HK-2 (cell line): Measurements from ENCODE around the gene ATP6V0C.
"Not testable (repeated sequence)": the region's sequence is repeated elsewhere in the genome, so short reads cannot be mapped to it uniquely, and the experiment has no call there.

Source experiments
- DNase-seq: peaks from one replicate; pipeline ENCODE4 v3.0.0-alpha.2; 2018; ENCODE audit not compliant: unreplicated experiment

ATP6V0C gene

GRCh38 chr16:2474877-2475412 lies 38.8 kb upstream of the ATP6V0C start, which contains the start of gene TBC1D24:
Gene TBC1D24, plus strand, starts transcription at chr16:2475127. Its CDS starts 21,022 bp downstream, at chr16:2496149.
- DNase-seq = peak; percentile 76

DNA sequence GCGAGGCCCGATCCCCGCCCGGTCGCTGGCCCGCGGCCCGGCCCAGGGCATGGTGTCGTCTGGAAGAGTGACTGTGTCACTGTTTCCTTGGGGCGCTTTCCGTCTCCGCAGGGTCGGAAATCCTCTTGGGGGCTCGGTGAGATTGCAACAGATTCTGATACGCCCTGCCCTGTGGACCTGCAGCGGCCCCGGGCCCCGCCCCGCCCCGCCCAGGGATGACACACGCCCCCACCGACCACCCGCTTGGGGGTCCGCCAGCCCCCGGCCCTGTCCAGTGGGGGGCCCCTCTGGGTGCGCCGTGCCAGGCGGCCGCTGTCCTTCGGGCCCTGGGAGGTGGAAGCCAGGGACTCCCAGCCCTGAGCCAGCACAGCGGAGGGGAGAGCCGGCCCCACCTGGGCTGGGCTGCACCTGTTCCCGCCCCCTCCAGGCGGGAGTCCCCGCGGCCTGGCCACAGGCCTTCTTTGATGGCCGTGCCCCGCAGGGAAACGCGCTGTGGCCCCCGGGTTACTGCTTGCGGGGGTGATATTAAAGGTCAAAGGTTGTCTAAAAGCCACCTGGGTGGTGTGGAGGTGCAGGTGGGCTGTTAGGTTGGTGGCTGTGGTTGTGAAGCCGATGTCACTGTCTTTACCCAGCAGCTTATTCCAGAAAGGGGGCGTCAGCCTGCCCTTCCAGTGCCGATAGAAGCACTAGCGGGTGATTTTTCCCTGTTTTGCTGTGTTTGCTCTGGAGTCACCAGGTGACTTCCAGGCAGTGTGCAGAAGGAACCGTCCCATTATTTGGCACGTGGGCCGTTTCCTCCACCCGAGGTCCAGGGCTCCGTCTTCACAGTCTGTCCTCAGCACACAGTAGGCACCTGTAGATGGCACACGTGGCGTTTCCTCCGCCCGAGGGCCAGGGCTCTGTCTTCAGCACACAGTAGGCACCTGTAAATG lies 38.1 kb upstream of the ATP6V0C start:
- no peak for DNase-seq

DNA sequence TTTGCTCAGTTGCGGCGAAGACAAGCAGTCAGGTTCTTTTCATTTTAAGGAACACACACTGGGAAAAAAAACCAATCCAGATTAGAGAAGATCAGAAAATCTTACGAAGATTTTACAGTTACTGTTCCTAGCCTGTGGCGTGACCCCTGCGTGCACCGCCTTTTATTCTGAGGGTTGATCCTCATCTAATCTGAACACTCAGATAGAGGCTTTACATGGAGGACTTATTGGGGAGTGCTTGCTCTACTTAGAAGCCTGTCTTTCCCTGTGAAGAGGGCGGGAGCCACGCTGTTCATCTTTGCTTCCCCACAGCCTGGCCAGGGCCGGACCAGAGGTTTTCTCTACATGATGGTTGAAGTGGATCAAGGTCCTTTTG lies 37.4 kb upstream of the ATP6V0C start:
- DNase-seq = no peak

GRCh38 chr16:2476741-2477140 lies 37.0 kb upstream of the ATP6V0C start:
- no peak for DNase-seq

- DNase-seq = no peak
These were observed 36.4 kb upstream of the ATP6V0C start for GRCh38 chr16:2477327-2477726.

- no peak for DNase-seq
These were observed 35.5 kb upstream of the ATP6V0C start for GRCh38 chr16:2478279-2478678.

DNA sequence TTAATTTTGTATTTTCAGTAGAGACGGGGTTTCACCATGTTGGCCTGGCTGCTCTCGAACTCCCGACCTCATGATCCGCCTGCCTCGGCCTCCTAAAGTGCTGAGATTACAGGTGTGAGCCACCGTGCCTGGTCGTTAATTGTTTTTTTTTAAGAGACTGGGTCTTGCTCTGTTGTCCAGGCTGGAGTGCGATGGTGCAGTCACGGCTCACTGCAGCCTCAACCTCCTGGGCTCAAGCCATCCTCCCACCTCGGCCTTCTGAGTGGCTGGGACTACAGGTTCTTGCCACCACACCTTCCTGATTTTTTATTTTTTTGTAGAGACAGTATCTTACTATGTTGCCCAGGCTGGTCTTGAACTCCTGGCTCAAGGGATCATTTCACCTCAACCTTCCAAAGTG lies 33.8 kb upstream of the ATP6V0C start:
- not testable (repeated sequence) for DNase-seq

GRCh38 chr16:2480948-2481347 lies 32.8 kb upstream of the ATP6V0C start:
- DNase-seq = no peak

GRCh38 chr16:2481676-2482075 lies 32.1 kb upstream of the ATP6V0C start:
- DNase-seq = no peak

DNA sequence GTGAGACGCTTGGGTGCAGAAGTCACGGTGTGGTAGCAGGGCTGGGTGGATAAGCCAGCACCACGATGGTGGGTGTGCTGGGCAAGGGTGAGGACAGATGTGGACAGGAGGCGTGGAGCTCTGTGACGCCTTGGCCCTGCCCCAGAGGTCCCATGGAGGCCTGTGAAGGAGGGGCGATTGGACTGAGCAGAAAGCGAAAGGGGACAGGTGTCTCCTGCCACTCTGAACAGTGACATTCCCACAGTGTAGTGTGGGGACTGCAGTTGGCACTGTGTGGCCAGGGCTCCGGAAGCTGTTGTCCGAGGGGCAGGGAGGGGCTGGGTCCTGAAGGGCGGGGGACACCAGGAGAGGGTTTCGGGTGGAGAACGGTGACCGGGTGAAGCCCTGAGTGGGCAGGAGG lies 31.5 kb upstream of the ATP6V0C start:
- no peak for DNase-seq

GRCh38 chr16:2482708-2483534 lies 30.8 kb upstream of the ATP6V0C start:
- no peak for DNase-seq

DNA sequence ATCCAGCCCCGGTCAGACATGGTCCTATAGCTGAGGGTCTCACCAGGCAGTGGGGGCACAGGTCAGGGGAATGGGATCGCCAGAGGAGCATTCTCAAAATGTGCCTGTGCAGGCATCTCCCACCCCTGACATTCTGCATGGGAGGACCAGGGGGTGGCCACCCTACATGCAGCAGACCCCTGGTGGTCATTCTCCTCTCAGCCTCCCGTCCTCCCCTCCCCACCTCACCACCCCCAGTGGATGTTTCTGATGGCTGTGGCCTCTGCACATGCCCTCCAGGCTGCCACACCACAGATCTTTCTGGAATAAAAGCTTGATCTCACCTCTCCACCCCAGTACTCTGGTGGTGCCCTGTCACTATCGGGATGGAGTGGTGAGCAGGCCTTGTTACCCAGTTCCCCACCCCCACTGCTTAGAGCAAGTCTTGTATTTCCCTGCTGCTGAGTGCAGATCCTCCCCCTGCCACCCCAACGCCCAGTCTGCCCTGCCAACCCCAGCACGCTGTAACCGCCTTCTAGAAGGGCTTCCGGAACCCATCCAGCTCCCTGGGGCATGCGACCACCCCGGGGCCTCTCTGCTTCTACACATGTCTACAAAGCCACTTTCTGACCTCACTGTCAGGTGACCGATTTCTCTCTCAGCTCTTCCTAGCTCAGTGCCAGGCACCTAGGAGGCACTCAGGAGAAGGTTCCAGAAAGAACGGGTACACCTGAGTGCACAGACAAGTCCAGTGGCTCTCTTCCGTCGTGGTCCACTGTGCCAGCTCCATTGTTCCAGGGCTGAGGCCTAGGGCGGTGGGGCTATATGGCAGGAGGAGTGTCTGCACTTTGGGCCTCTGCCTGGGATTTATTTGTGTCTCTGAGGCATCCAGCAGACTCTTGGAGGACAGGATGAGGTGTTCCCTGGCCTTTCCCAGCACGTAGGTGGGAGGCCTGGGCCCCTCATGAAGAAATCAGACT lies 29.5 kb upstream of the ATP6V0C start:
- DNase-seq = no peak

GRCh38 chr16:2484898-2485508 lies 28.7 kb upstream of the ATP6V0C start:
- no peak for DNase-seq

- no peak for DNase-seq
These were observed 27.8 kb upstream of the ATP6V0C start for GRCh38 chr16:2485811-2486507.

GRCh38 chr16:2486645-2487516 lies 26.9 kb upstream of the ATP6V0C start:
- peak; percentile 49 for DNase-seq

DNA sequence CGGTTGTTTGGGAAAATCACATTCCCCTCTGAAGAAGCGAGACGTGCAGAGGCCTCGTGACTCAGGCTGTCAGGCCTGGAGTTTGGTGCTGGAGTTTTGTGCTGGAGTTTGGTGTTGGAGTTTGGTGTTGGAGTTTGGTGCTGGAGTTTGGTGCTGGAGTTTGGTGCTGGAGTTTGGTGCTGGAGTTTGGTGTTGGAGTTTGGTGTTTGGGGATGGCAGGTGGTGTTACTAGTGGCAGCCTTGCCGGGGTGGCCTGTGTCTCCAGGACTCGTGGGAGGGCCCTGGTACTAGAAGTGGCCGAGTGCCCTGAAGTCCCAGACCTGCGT lies 26.3 kb upstream of the ATP6V0C start:
- DNase-seq = no peak

DNA sequence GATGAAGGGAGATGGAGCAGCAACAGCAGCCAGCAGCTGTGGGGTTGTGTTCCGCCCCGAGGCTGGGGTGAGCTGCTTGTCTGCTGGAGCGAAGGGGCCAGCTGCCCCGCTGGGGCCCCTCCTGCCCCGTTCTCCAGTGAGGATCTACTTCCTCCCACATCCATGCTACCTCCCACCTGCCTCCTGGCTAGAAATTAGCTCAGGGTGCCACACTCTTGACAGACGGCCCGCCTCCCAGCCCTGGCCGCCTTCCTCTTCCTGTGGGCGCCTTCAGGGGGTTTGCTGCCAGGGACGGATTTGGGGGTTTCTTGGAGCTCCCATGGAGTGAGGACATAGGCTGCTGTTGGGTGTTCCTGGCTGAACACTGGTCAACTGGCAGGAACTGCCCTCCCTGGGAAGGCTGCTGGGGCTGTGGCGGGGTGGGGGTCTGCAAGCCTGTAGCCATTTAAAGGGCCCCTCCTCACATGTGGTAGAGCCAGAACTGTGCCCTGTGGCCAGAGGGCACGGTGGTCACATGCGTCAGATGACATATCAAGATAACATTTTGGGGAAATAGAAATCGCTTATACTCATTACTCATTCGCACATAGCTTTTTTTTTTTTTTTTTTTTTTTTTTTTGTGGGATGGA lies 25.7 kb upstream of the ATP6V0C start:
- no peak for DNase-seq

DNA sequence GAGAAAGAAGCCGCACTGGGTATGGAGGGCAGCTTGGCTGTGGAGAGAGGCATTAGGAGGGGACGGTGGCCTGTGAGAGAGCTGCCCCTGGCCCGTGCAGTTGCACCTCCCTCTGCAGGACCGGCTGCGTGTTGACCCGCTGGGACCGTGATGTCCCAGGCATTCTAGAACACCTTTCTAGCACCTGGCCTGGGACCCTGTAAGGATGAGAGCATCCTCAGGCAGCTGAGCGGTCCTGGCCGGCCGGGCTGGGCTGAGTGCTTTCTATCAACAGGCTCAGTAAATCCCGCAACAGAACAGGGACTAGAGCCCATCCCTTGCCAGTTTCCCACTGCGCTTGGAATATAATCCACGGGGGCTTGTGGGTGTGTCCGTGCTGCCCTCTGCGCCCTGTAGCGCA lies 24.2 kb upstream of the ATP6V0C start:
- no peak for DNase-seq
